Measurements from ENCODE around the gene PTPRG.

DNA sequence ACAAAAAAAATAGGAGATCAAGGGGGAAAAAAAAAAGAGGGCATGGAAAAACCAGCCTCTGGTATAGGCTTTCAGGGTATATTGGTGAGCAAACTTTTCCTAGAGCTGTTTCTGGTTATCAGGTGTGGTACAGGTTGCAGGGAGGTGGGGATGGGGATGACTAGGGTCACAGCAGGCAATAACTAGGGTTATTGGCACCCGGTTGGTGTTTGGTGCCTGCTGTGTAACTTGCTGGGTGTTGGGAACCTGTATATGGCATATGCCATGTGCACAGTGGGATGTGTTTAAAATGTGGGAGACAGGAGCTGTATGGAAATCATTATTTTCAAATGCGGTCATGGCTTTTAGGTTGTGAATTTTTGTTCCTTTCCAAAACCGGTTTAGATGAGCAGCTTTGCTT lies 119.2 kb downstream of the PTPRG start:
- TF ChIP-seq YY1 (IDR thresholded peaks at IDR 0.05), result no peak
- TF ChIP-seq, protein P1, sequence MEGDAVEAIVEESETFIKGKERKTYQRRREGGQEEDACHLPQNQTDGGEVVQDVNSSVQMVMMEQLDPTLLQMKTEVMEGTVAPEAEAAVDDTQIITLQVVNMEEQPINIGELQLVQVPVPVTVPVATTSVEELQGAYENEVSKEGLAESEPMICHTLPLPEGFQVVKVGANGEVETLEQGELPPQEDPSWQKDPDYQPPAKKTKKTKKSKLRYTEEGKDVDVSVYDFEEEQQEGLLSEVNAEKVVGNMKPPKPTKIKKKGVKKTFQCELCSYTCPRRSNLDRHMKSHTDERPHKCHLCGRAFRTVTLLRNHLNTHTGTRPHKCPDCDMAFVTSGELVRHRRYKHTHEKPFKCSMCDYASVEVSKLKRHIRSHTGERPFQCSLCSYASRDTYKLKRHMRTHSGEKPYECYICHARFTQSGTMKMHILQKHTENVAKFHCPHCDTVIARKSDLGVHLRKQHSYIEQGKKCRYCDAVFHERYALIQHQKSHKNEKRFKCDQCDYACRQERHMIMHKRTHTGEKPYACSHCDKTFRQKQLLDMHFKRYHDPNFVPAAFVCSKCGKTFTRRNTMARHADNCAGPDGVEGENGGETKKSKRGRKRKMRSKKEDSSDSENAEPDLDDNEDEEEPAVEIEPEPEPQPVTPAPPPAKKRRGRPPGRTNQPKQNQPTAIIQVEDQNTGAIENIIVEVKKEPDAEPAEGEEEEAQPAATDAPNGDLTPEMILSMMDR (IDR thresholded peaks at IDR 0.05; ENCODE audit: low read depth, low read length, missing input control), result no peak
- TF ChIP-seq FOXA1 (IDR thresholded peaks at IDR 0.05), result no peak

Data from liver (tissue), 2 donors.